Fibroblast of skin of back (primary cell): ENCODE measurements around the gene GPR18.
A peak's percentile ranks its signal among the peaks of the same experiment; 100 is the strongest.

ENCODE experiments used
- DNase-seq: peaks from one replicate; pipeline ENCODE4 v3.0.0-alpha.2; 2013

GPR18 gene

GRCh38 chr13:99290894-99291293, 32.7 kb upstream of the GPR18 start:
- no peak for DNase-seq

GRCh38 chr13:99289674-99290337, 31.6 kb upstream of the GPR18 start:
- no peak for DNase-seq

- DNase-seq: no peak
These were observed 31.1 kb upstream of the GPR18 start for GRCh38 chr13:99289271-99289670.

- DNase-seq: no peak
These were observed 29.9 kb upstream of the GPR18 start for GRCh38 chr13:99288089-99288488.

GRCh38 chr13:99287551-99287950, 29.4 kb upstream of the GPR18 start:
- DNase-seq: no peak

- no peak for DNase-seq
These were observed 27.4 kb upstream of the GPR18 start for GRCh38 chr13:99285432-99286182.

- DNase-seq: peak; percentile 51
These were observed 24.4 kb upstream of the GPR18 start for GRCh38 chr13:99282264-99283231.

GRCh38 chr13:99281811-99282263, 23.7 kb upstream of the GPR18 start:
- no peak for DNase-seq

GRCh38 chr13:99280166-99280565, 22.0 kb upstream of the GPR18 start:
- peak; percentile 75 for DNase-seq

GRCh38 chr13:99279637-99280036, 21.5 kb upstream of the GPR18 start:
- DNase-seq: no peak

GRCh38 chr13:99278843-99279242, 20.7 kb upstream of the GPR18 start:
- DNase-seq: no peak

GRCh38 chr13:99278200-99278599, 20.0 kb upstream of the GPR18 start:
- DNase-seq: no peak

- no peak for DNase-seq
These were observed 19.4 kb upstream of the GPR18 start for GRCh38 chr13:99277629-99278028.

- no peak for DNase-seq
These were observed 18.5 kb upstream of the GPR18 start for GRCh38 chr13:99276706-99277105.

GRCh38 chr13:99275093-99275469, 16.9 kb upstream of the GPR18 start:
- DNase-seq: peak; percentile 50

- no peak for DNase-seq
These were observed 14.9 kb upstream of the GPR18 start for GRCh38 chr13:99273128-99273527.

- DNase-seq: no peak
These were observed 14.3 kb upstream of the GPR18 start for GRCh38 chr13:99272481-99272880.

GRCh38 chr13:99271249-99271648, 13.1 kb upstream of the GPR18 start:
- no peak for DNase-seq

- no peak for DNase-seq
These were observed 12.3 kb upstream of the GPR18 start for GRCh38 chr13:99270518-99270917.

- DNase-seq: peak; percentile 68
These were observed 11.6 kb upstream of the GPR18 start for GRCh38 chr13:99269627-99270241.

- DNase-seq: no peak
These were observed 10.6 kb upstream of the GPR18 start for GRCh38 chr13:99268822-99269221.

- DNase-seq: no peak
These were observed 9.7 kb upstream of the GPR18 start for GRCh38 chr13:99267927-99268326.

GRCh38 chr13:99266827-99267226, 8.6 kb upstream of the GPR18 start:
- DNase-seq: no peak
